MM.1S (cell line): ENCODE results near the gene RBMX2.
"Not testable (repeated sequence)": the region's sequence is repeated elsewhere in the genome, so short reads cannot be mapped to it uniquely, and the experiment has no call there.

ENCODE experiments used
- DNase-seq: peaks from one replicate; pipeline ENCODE4 v3.0.0-alpha.2; 2015
- H2AFZ ChIP-seq: fragments of 300-600 bp; sonication (generic); 2 replicates; pipeline ENCODE4 v1.6.0; 2016; ENCODE audit warnings: antibody characterized with exemption, low read length
- H3F3A ChIP-seq: fragments of 300-600 bp; sonication (generic); 2 replicates; pipeline ENCODE4 v1.6.1; 2016; ENCODE audit warnings: mild to moderate bottlenecking, antibody characterized with exemption, low read length, moderate library complexity, mixed read lengths; ENCODE audit not compliant: insufficient read depth
- H3K27ac ChIP-seq: fragments of 300-600 bp; sonication (generic); 2 replicates; pipeline ENCODE4 v1.5.1; 2016; ENCODE audit warnings: mild to moderate bottlenecking, low read length
- H3K27me3 ChIP-seq: fragments of 300-600 bp; sonication (generic); replicated peaks from 2 replicates; pipeline ENCODE4 v1.6.0; 2016; ENCODE audit warnings: low read length; ENCODE audit not compliant: insufficient read depth
- H3K36me3 ChIP-seq: fragments of 300-600 bp; sonication (generic); replicated peaks from 2 replicates; pipeline ENCODE4 v1.6.1; 2016; ENCODE audit warnings: mild to moderate bottlenecking, low read length, mixed read lengths; ENCODE audit not compliant: insufficient read depth
- H3K4me1 ChIP-seq: fragments of 300-600 bp; sonication (generic); 2 replicates; pipeline ENCODE4 v1.6.1; 2016; ENCODE audit warnings: low read length, mixed read lengths
- H3K4me2 ChIP-seq: fragments of 300-600 bp; sonication (generic); 2 replicates; pipeline ENCODE4 v1.6.0; 2016; ENCODE audit warnings: low read depth, low read length
- H3K4me3 ChIP-seq: fragments of 300-600 bp; sonication (generic); 2 replicates; pipeline ENCODE4 v1.5.1; 2016; ENCODE audit warnings: low read length, mixed read lengths
- H3K79me2 ChIP-seq: fragments of 300-600 bp; sonication (generic); 2 replicates; pipeline ENCODE4 v1.6.1; 2016; ENCODE audit warnings: mixed run types, low read length, mixed read lengths
- H3K9ac ChIP-seq: fragments of 300-600 bp; sonication (generic); 2 replicates; pipeline ENCODE4 v1.6.1; 2016; ENCODE audit warnings: low read length, mixed read lengths
- H3K9me2 ChIP-seq: fragments of 300-600 bp; sonication (generic); replicated peaks from 2 replicates; pipeline ENCODE4 v1.6.1; 2016; ENCODE audit warnings: mild to moderate bottlenecking, low read length, mixed read lengths; ENCODE audit not compliant: insufficient read depth
- H3K9me3 ChIP-seq: fragments of 300-600 bp; sonication (generic); replicated peaks from 2 replicates; pipeline ENCODE4 v1.6.1; 2016; ENCODE audit warnings: mild to moderate bottlenecking, low read length, mixed read lengths; ENCODE audit not compliant: insufficient read depth
- H4K20me1 ChIP-seq: fragments of 300-600 bp; sonication (generic); 2 replicates; pipeline ENCODE4 v1.6.1; 2016; ENCODE audit warnings: mild to moderate bottlenecking, low read length, moderate library complexity, mixed read lengths; ENCODE audit not compliant: insufficient read depth
- CTCF ChIP-seq: fragments of 300-600 bp; sonication (generic); IDR thresholded peaks from 2 replicates; pipeline ENCODE4 v1.5.1; 2016; ENCODE audit warnings: antibody characterized with exemption, low read length, mixed read lengths
- EZH2 ChIP-seq: fragments of 300-600 bp; sonication (generic); optimal IDR thresholded peaks from 2 replicates; pipeline ENCODE3; 2017; ENCODE audit warnings: low read depth, mild to moderate bottlenecking, antibody characterized with exemption, low read length, mixed read lengths
- EZH2phosphoT487 ChIP-seq: fragments of 300-600 bp; sonication (generic); IDR thresholded peaks from 2 replicates; pipeline ENCODE4 v1.6.1; 2018; ENCODE audit warnings: antibody characterized with exemption, low read length

The RBMX2 gene

GRCh38 chrX:130418740-130419139 is 17.0 kb downstream of the RBMX2 start:
- no peaks in the 10 kb centered on the region for H4K20me1 ChIP-seq

GRCh38 chrX:130419263-130419662 is 17.5 kb downstream of the RBMX2 start:
- no peaks in the 10 kb centered on the region for H3F3A ChIP-seq
- H3K4me1 ChIP-seq = no peaks in the 10 kb centered on the region
- H3K27ac ChIP-seq = no peak overlapping the region
- H3K36me3 ChIP-seq = no peaks in the 10 kb centered on the region
- no peaks in the 10 kb centered on the region for H4K20me1 ChIP-seq
- H3K27me3 ChIP-seq = no peaks in the 10 kb centered on the region
- TF ChIP-seq EZH2phosphoT487 (no peak), EZH2 (no peak), CTCF (no peak)
- no peak overlapping the region for H3K4me3 ChIP-seq
- H3K9me2 ChIP-seq = no peaks in the 10 kb centered on the region
- no peak overlapping the region for H3K4me2 ChIP-seq
- no peak for DNase-seq
- no peak overlapping the region for H3K9ac ChIP-seq
- H3K9me3 ChIP-seq = no peaks in the 10 kb centered on the region
- no peaks in the 10 kb centered on the region for H3K79me2 ChIP-seq
- H2AFZ ChIP-seq = no peak overlapping the region

More at GRCh38 chrX:130418740-130419139, 17.0 kb downstream of the RBMX2 start:
- Histone ChIP-seq H3K9ac (no peak overlapping the region), H3K36me3 (no peaks in the 10 kb centered on the region), H2AFZ (no peak overlapping the region), H3K79me2 (no peaks in the 10 kb centered on the region), H3K27ac (no peak overlapping the region), H3F3A (no peaks in the 10 kb centered on the region), H3K4me1 (no peaks in the 10 kb centered on the region), H3K9me2 (no peaks in the 10 kb centered on the region), H3K27me3 (no peaks in the 10 kb centered on the region), H3K4me3 (no peak overlapping the region), H3K4me2 (no peak overlapping the region), H3K9me3 (no peaks in the 10 kb centered on the region)
- no peak for DNase-seq
- TF ChIP-seq EZH2 (no peak), CTCF (no peak), EZH2phosphoT487 (no peak)

- Histone ChIP-seq H3K27ac (no peak overlapping the region), H3K36me3 (no peaks in the 10 kb centered on the region), H3F3A (no peaks in the 10 kb centered on the region), H3K4me1 (no peaks in the 10 kb centered on the region), H3K9me3 (no peaks in the 10 kb centered on the region), H3K9ac (no peak overlapping the region), H3K9me2 (no peaks in the 10 kb centered on the region), H3K4me3 (no peak overlapping the region), H3K27me3 (no peaks in the 10 kb centered on the region), H2AFZ (no peak overlapping the region), H4K20me1 (no peaks in the 10 kb centered on the region), H3K79me2 (no peaks in the 10 kb centered on the region), H3K4me2 (no peak overlapping the region)
- TF ChIP-seq EZH2phosphoT487 (no peak), EZH2 (no peak)
- DNase-seq = no peak
These were observed 24.7 kb downstream of the RBMX2 start for GRCh38 chrX:130426531-130426930.

GRCh38 chrX:130429236-130429635 is 27.4 kb downstream of the RBMX2 start:
- not testable (repeated sequence) for H3K4me3 ChIP-seq, H2AFZ ChIP-seq, H3K4me1 ChIP-seq, H3K4me2 ChIP-seq, H4K20me1 ChIP-seq, H3K36me3 ChIP-seq, H3K9ac ChIP-seq, DNase-seq, H3K9me2 ChIP-seq, H3F3A ChIP-seq, H3K79me2 ChIP-seq, H3K27ac ChIP-seq, H3K9me3 ChIP-seq, H3K27me3 ChIP-seq
